Spleen (tissue), 11 donors: ENCODE measurements around the gene TSHZ3. TPM values are rescaled to one million over a fixed set of nuclear protein-coding genes. Genes with fewer than 3 reads are reported as not detected.

Experiments
- DNase-seq: peaks from one replicate; pipeline ENCODE4 v3.0.0-alpha.2; 2020
- H3K27ac ChIP-seq, 8 donors: fragments of 200-600 bp; sonication (generic) in 7 of 8; 1 replicate in 4 of 8; 2 replicates in 4 of 8; pipeline versions ENCODE4 v1.5.0 to v1.8.0; 2016 to 2021; ENCODE audit warnings: inconsistent platforms in 4 of 8, mild to moderate bottlenecking in 4 of 8, moderate library complexity in 1 of 8
- H3K27me3 ChIP-seq, 7 donors: fragments of 200-600 bp; sonication (generic) in 6 of 7; replicated peaks in 1 of 7; 1 replicate in 4 of 7; 2 replicates in 3 of 7; pipeline versions ENCODE4 v1.5.0 to v1.8.0; 2016 to 2021; ENCODE audit warnings: inconsistent platforms in 3 of 7, mild to moderate bottlenecking in 1 of 7
- H3K36me3 ChIP-seq, 6 donors: fragments of 200-600 bp; sonication (generic) in 5 of 6; 1 replicate in 4 of 6; 2 replicates in 2 of 6; pipeline versions ENCODE4 v1.5.0 to v1.8.0; 2016 to 2021; ENCODE audit warnings: inconsistent platforms in 2 of 6
- H3K4me1 ChIP-seq, 6 donors: fragments of 200-600 bp; sonication (generic) in 5 of 6; 1 replicate in 3 of 6; 2 replicates in 3 of 6; pipeline versions ENCODE4 v1.5.0 to v1.8.0; 2016 to 2021; ENCODE audit warnings: inconsistent platforms in 3 of 6
- H3K4me3 ChIP-seq, 8 donors: fragments of 200-600 bp; sonication (generic) in 7 of 8; 1 replicate in 4 of 8; 2 replicates in 4 of 8; pipeline versions ENCODE4 v1.5.0 to v1.8.0; 2016 to 2021; ENCODE audit warnings: inconsistent platforms in 4 of 8, mild to moderate bottlenecking in 4 of 8, moderate library complexity in 2 of 8
- H3K9me3 ChIP-seq, 8 donors: fragments of 200-600 bp; sonication (generic) in 7 of 8; 1 replicate in 4 of 8; 2 replicates in 4 of 8; pipeline versions ENCODE4 v1.5.0 to v1.8.0; 2016 to 2021; ENCODE audit warnings: inconsistent platforms in 4 of 8
- POLR2A ChIP-seq, 3 donors: fragments of 450-650 bp; IDR thresholded peaks; one replicate each; pipeline ENCODE4 v1.5.1; 2017; ENCODE audit warnings: antibody characterized with exemption in 3 of 3, mild to moderate bottlenecking in 1 of 3
- POLR2AphosphoS5 ChIP-seq, 3 donors: sonication (generic); formaldehyde crosslinking; IDR thresholded peaks; one replicate each; pipeline ENCODE4 v1.5.1; 2017; ENCODE audit warnings: antibody characterized with exemption in 3 of 3
- WGBS, 5 donors: extraction: QIAGEN DNeasy Blood & Tissue Kit in 3 of 5; methylation state at CpG; one replicate each; pipeline versions ENCODE4 v1.1.5 to v1.1.7; 2013 to 2018; 5-methylcytosine and 5-hydroxymethylcytosine counted together
- intact Hi-C: fragments of 100-400 bp; cut with DNase I; formaldehyde crosslinking; loops from one replicate; pipeline ENCODE4 v1.15.0; 2023; ENCODE audit warnings: low total_unique reads
- polyA plus RNA-seq, 3 donors: library from polyadenylated mRNA; stranded (reverse); fragments of 200-250 nt; gene quantifications; one replicate each; pipeline ENCODE4 v1.2.1, GENCODE V29; 2013
- total RNA-seq, 7 donors: library from RNA; depleted of rRNA in 3 of 7; stranded (reverse); fragments of >200 nt in 3 of 7; fragmentation: NEBNext Ultra II Directional in 4 of 7; extraction: Animal tissue kit (Norgen Biotek cat#: 25700) in 4 of 7; gene quantifications; one replicate each; pipeline versions ENCODE4 v1.1.0 to v1.2.1, GENCODE V29; 2016 to 2021
- TF ChIP-seq, protein P1 (sequence below), 11 experiments: fragments of 200-600 bp in 7 of 11; fragments of 450-650 bp in 4 of 11; sonication (generic) in 4 of 11; IDR thresholded peaks in 8 of 11; conservative IDR thresholded peaks in 3 of 11; 1 replicate in 7 of 11; 2 replicates in 4 of 11; pipeline versions ENCODE4 v1.4.0 to v1.8.0; 2016 to 2021; ENCODE audit warnings: antibody characterized with exemption in 11 of 11, inconsistent platforms in 4 of 11, mild to moderate bottlenecking in 1 of 11
- donor health status: healthy with polysubstance abuse.
- donor health status: DM: no; HTN: no; CAD: no; lungs with moderate emphysema.
- donor health status: DM: no; HTN: no; CAD: no.
- donor health status: Bipolar disorder and iron deficiency.
- donor health status: healthy.
- donor health status: DM: no; HTN: no; CAD: no.
- donor health status: DM: yes; HTN: yes; CAD: no.

TSHZ3 gene
- total and polyA plus RNA-seq, 10 donors: 1.2 to 24.6 (median 13.4) TPM

GRCh38 chr19:31314849-31315629 lies 34.2 kb downstream of the TSHZ3 start:
- TF ChIP-seq POLR2AphosphoS5 (IDR thresholded peaks at IDR 0.05) (no peak), POLR2A (IDR thresholded peaks at IDR 0.05) (no peak)
- TF ChIP-seq, protein P1, sequence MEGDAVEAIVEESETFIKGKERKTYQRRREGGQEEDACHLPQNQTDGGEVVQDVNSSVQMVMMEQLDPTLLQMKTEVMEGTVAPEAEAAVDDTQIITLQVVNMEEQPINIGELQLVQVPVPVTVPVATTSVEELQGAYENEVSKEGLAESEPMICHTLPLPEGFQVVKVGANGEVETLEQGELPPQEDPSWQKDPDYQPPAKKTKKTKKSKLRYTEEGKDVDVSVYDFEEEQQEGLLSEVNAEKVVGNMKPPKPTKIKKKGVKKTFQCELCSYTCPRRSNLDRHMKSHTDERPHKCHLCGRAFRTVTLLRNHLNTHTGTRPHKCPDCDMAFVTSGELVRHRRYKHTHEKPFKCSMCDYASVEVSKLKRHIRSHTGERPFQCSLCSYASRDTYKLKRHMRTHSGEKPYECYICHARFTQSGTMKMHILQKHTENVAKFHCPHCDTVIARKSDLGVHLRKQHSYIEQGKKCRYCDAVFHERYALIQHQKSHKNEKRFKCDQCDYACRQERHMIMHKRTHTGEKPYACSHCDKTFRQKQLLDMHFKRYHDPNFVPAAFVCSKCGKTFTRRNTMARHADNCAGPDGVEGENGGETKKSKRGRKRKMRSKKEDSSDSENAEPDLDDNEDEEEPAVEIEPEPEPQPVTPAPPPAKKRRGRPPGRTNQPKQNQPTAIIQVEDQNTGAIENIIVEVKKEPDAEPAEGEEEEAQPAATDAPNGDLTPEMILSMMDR (IDR thresholded peaks at IDR 0.05 in 8 of 11, conservative IDR thresholded peaks at IDR 0.05 in 3 of 11): no peak
- no peaks in the 10 kb centered on the region for H3K36me3 ChIP-seq
- intact Hi-C loops: no loop called here
- DNase-seq: no peak
- H3K4me1 ChIP-seq: peaks cover 0 to 56% (median 28%) of the 10 kb centered on the region in 6 donors
- no peak overlapping the region for H3K4me3 ChIP-seq
- 69 to 83% (median 75%) methylated on average over 14 of the region's 14 CpGs for WGBS, 5 donors
- no peaks in the 10 kb centered on the region for H3K9me3 ChIP-seq
- no peak overlapping the region for H3K27ac ChIP-seq
- no peaks in the 10 kb centered on the region for H3K27me3 ChIP-seq

- 89 to 96% (median 94%) methylated on average over 7 to 10 of the region's 10 CpGs for WGBS, 5 donors
- H3K36me3 ChIP-seq: no peaks in the 10 kb centered on the region
- H3K27me3 ChIP-seq: no peaks in the 10 kb centered on the region
- TF ChIP-seq POLR2A (IDR thresholded peaks at IDR 0.05): no peak
- TF ChIP-seq POLR2AphosphoS5 (IDR thresholded peaks at IDR 0.05): no peak
- TF ChIP-seq, protein P1 (IDR thresholded peaks at IDR 0.05 in 8 of 11, conservative IDR thresholded peaks at IDR 0.05 in 3 of 11): no peak
- no peak overlapping the region for H3K27ac ChIP-seq
- intact Hi-C loops: no loop called here
- no peak for DNase-seq
- H3K4me1 ChIP-seq: peaks cover 0 to 56% (median 28%) of the 10 kb centered on the region in 6 donors
- no peak overlapping the region for H3K4me3 ChIP-seq
- H3K9me3 ChIP-seq: no peaks in the 10 kb centered on the region
Measured at GRCh38 chr19:31314156-31314555, 35.1 kb downstream of the TSHZ3 start.

GRCh38 chr19:31313291-31314030 lies 35.8 kb downstream of the TSHZ3 start:
- Histone ChIP-seq H3K4me3 (no peak overlapping the region), H3K36me3 (no peaks in the 10 kb centered on the region), H3K27ac (no peak overlapping the region), H3K9me3 (no peaks in the 10 kb centered on the region), H3K27me3 (no peaks in the 10 kb centered on the region), H3K4me1 (peaks cover 0 to 56% (median 28%) of the 10 kb centered on the region in 6 donors)
- WGBS, 5 donors: 82 to 92% (median 90%) methylated on average over 17 to 20 of the region's 20 CpGs
- TF ChIP-seq POLR2AphosphoS5 (IDR thresholded peaks at IDR 0.05): peak in 1 of 3 donors; percentile 47
- TF ChIP-seq POLR2A (IDR thresholded peaks at IDR 0.05): no peak
- TF ChIP-seq, protein P1 (IDR thresholded peaks at IDR 0.05 in 8 of 11, conservative IDR thresholded peaks at IDR 0.05 in 3 of 11): no peak
- no peak for DNase-seq
- intact Hi-C loops: no loop called here
